HG03135 (cell line): ENCODE measurements around the gene MAPKAPK2.
"Not testable (repeated sequence)": the region's sequence is repeated elsewhere in the genome, so short reads cannot be mapped to it uniquely, and the experiment has no call there.

Experiments used
- ATAC-seq: cut with Tn5 transposase; IDR thresholded peaks from one replicate; pipeline ENCODE4 v1.9.1; 2021; ENCODE audit warnings: mild to moderate bottlenecking, moderate library complexity; ENCODE audit not compliant: unreplicated experiment

The MAPKAPK2 gene

GRCh38 chr1:206738370-206739366 is 54.0 kb downstream of the MAPKAPK2 start:
- ATAC-seq, result no peak

DNA sequence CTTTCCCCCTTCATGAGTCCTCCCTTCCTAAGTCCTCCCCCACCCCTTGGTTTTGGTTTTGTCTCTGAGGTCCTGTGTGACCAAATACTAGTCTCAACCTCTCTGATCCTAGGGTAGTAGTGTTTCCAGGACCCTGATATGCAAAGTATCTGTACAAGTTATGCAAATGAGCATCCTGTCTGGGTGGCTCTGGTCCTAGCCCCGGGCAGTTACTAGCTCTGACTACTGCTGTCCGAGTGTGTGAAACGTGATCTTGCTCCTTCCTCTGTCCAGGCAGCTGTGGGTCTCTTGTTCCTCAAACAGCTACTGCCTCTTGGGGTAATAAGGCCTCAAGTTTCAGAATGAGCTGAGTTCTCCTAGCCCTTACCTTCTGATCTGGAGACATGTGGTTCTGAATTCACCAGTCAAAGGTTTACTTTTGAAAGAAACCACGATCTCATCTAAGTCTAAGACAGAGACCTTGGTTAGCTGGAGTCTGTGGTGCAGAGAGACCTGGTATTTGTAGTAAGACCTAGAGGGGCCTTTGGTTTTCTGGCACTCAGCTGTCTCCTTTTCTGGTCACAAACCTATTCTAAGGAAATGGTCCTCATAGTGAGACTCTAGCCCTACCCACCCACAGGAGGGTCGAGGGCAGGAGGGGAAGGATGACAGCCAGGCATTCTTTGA is 54.8 kb downstream of the MAPKAPK2 start:
- peak; percentile 90 for ATAC-seq

GRCh38 chr1:206741142-206741701 is 56.5 kb downstream of the MAPKAPK2 start:
- no peak for ATAC-seq

DNA sequence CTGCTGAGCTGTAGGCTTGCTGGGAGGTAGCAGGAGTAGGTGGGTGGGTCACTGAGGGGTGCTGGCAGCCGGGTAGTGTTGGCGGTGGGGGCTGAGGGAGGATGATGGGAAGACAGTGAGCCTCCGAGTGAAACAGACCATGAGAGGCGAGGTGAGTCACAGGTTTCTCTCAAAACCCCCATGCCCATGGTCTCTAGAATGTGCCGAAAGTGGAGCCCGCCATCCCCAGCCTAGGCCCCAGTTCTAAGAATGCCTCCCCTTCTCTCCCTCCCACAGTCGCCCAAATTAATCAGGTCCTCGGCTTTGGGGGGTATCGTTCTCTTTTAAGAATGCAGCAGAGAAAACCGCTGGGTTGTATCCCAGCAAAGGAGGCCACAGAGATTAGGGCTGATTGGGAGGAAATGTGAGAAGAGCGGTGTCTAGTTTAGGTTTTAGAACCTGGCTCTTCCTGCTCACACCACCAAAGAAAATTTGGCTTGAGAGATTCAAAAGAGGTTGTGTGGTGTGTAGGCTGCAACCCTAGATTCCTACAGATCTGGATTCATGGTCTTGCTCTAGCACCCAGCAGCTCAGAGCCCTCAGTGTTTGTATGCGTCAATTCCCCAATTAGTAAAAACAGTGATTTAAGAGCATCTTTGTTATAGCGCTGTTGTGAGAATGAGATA is 58.1 kb downstream of the MAPKAPK2 start:
- ATAC-seq, result no peak

DNA sequence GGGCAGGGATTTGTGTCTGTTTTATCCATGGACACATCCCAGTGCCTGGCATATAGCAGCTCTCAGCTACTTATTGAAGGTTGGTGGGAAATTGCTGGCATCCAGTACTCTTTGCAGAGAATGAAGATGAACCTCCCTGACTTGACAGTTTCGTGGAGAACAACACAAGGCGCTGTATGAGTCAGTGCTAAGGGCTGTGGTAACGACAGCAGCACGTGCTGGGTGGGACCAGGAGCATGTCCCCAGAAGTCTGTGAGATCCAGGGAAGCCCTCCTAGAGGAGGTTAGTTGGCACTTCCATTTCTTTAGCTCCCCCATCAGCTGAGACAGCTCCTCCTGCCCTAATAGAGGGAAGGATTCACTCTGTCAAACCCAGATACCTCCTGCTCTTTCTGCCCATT is 60.0 kb downstream of the MAPKAPK2 start:
- no peak for ATAC-seq

GRCh38 chr1:206745301-206745700 is 60.6 kb downstream of the MAPKAPK2 start:
- ATAC-seq, result no peak

GRCh38 chr1:206748348-206749030 is 63.8 kb downstream of the MAPKAPK2 start:
- no peak for ATAC-seq

DNA sequence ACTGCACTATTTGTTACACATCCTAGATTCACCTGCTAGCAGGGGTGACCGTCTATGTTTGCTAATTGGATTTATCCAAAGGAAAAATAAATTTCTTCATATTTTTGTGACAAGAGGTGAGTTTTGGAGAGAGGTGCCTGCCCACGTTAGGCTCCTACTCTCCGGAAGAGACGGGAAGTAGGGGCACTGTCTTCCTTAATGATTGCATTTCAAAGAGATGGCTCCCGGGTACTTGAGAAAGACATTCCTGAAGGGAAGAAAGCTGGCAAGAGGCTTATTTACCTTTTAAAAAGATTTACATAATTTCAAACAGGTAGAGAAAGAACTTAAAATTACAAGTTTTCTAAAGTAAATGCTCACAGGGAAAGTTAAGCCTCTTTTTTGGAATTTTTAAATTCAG is 67.2 kb downstream of the MAPKAPK2 start:
- no peak for ATAC-seq

- no peak for ATAC-seq
Measured at GRCh38 chr1:206752481-206752880, 67.8 kb downstream of the MAPKAPK2 start.

- no peak for ATAC-seq
Measured at GRCh38 chr1:206753141-206753540, 68.4 kb downstream of the MAPKAPK2 start.

DNA sequence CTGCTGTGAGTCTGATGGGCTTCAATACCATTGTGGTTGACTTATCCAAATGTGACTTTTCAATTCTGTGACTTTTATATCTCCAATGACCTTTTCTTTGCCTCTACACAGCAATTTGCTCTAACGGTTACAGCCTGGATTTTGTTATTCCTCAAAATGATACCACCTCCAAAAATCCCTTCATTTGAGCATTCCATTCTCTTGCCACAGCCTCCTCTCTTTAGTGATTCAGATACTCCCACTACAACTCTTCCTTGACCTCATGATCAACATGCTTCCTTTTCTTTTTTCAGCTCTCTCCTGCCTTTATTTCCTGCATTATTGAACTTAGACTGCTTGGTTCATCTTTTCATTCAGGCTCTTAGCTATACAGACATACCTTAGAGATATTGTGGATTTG is 69.3 kb downstream of the MAPKAPK2 start:
- ATAC-seq, result no peak

- ATAC-seq, result no peak
Measured at GRCh38 chr1:206757524-206758266, 73.0 kb downstream of the MAPKAPK2 start.

DNA sequence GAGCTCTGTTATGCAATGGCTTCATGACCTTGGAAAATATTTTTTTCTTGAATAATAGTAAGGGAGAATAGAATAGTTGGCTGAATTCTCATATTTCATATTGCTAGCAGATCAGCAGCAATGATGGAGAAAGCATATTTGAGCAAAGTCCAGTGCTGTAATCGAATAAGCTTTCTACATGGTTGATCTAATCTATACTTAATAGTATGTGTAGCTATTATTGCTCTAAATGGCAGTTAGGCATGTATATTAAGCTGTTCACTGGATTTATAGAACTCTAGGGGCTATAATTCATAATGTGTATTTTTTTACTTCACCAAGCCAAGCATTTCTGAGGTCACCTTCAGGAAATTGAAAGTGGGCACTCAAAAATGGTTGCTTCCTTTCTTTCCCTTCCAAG is 75.9 kb downstream of the MAPKAPK2 start:
- ATAC-seq, result no peak

- ATAC-seq, result no peak
Measured at GRCh38 chr1:206761159-206761768, 76.6 kb downstream of the MAPKAPK2 start.

GRCh38 chr1:206762741-206763364 is 78.1 kb downstream of the MAPKAPK2 start:
- not testable (repeated sequence) for ATAC-seq

DNA sequence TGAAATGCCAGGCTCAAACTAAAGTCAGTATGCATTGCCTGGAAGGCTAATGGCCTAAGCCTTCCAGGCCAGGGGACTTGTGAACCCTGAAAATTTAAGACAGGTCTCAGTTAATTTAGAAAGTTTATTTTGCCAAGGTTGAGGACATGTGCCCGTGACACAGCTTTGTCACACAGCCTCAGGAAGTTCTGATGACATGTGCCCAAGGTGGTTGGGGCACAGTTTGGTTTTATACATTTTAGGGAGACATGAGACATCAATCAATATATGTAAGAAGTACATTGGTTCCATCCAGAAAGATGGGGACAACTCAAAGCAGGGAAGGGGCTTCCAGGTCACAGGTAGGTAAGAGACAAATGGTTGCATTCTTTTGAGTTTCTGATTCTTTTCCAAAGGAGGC is 81.1 kb downstream of the MAPKAPK2 start:
- ATAC-seq, result not testable (repeated sequence)

- peak; percentile 51 for ATAC-seq
Measured at GRCh38 chr1:206766251-206766856, 81.6 kb downstream of the MAPKAPK2 start.

DNA sequence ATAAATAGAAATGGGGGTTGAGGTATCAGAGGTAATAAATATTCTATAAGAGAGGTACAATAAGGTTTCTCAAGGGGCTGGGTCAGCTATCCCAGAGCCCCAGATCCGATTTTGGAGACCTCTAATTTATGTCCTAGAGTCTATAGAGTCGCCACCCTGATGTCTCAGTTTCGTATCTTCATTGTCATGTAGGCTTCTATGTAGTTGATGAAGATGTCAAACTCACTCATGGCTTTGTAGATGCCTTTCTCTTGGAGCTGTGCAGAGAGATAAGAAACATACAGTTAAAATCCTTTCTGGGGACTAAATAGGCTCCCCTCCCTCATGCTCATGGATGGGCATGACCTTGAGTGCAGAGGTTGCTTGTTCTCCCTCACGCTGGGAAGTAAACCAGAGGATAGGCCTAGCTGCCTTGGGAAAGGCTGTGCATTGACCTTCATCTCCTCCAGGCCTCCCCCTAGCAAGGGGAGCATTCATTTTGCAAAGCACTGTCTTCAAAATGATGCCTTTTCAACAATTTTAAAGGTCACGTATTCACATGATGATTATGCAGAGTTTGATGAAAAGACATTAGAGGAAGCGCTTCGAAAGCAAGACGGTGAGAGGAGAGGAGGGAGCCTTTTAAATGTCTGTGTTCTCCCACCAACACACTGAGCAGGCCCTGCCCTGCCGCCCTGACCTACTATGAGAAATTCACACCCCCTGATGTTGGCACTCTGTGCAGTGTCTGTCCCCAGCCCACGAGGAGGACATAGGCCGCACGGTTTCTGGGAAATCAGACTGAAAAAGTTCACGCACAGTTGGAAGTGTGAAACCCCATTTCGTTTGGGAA is 84.0 kb downstream of the MAPKAPK2 start:
- peak; percentile 2 for ATAC-seq
